H9 (cell line): ENCODE measurements around the gene FAM219A. TPM values are rescaled to one million over a fixed set of nuclear protein-coding genes. Genes with fewer than 3 reads are reported as not detected.

ENCODE experiments used
- DNase-seq: peaks from one replicate; pipeline ENCODE4 v3.0.0-alpha.2; 2017
- H2AFZ ChIP-seq: one replicate; pipeline ENCODE4 v1.6.1; 2013; ENCODE audit warnings: mild to moderate bottlenecking, low read length, control low read depth, moderate library complexity
- H2AK5ac ChIP-seq: 2 replicates; pipeline ENCODE4 v1.6.1; 2013; ENCODE audit warnings: low read length, control low read depth, mixed read lengths; ENCODE audit not compliant: insufficient read length
- H2BK120ac ChIP-seq: one replicate; pipeline ENCODE4 v1.6.1; 2013; ENCODE audit warnings: low read depth, mild to moderate bottlenecking, low read length, control low read depth, inconsistent platforms; ENCODE audit not compliant: poor library complexity, severe bottlenecking
- H2BK12ac ChIP-seq: 2 replicates; pipeline ENCODE4 v1.6.1; 2013; ENCODE audit warnings: low read length, control low read depth, mixed read lengths, low read depth; ENCODE audit not compliant: insufficient read length
- H2BK15ac ChIP-seq: 2 replicates; pipeline ENCODE4 v1.6.1; 2013; ENCODE audit warnings: low read depth, low read length, control low read depth
- H2BK20ac ChIP-seq: one replicate; pipeline ENCODE4 v1.6.1; 2013; ENCODE audit warnings: low read depth, mild to moderate bottlenecking, low read length, control low read depth, inconsistent platforms; ENCODE audit not compliant: poor library complexity, severe bottlenecking
- H2BK5ac ChIP-seq: 2 replicates; pipeline ENCODE4 v1.6.1; 2013; ENCODE audit warnings: low read length, control low read depth, mixed read lengths; ENCODE audit not compliant: insufficient read length
- H3K14ac ChIP-seq: 2 replicates; pipeline ENCODE4 v1.6.1; 2013; ENCODE audit warnings: low read length, control low read depth; ENCODE audit not compliant: insufficient read depth
- H3K18ac ChIP-seq: 2 replicates; pipeline ENCODE4 v1.6.1; 2013; ENCODE audit warnings: low read depth, mild to moderate bottlenecking, mixed read lengths, low read length, control low read depth; ENCODE audit not compliant: insufficient read length
- H3K23ac ChIP-seq: 2 replicates; pipeline ENCODE4 v1.6.1; 2013; ENCODE audit warnings: low read length, control low read depth, mixed read lengths, low read depth; ENCODE audit not compliant: insufficient read length
- H3K23me2 ChIP-seq: 2 replicates; pipeline ENCODE4 v1.6.1; 2013; ENCODE audit warnings: low read depth, mild to moderate bottlenecking, mixed read lengths, low read length, control low read depth; ENCODE audit not compliant: insufficient read length, poor library complexity, severe bottlenecking
- H3K27ac ChIP-seq: 2 replicates; pipeline ENCODE4 v1.5.1; 2013; ENCODE audit warnings: low read length, control low read depth, mixed read lengths, low read depth; ENCODE audit not compliant: insufficient read length
- H3K27me3 ChIP-seq: 2 replicates; pipeline ENCODE4 v1.6.1; 2013; ENCODE audit warnings: low read length, control low read depth, inconsistent platforms; ENCODE audit not compliant: insufficient read depth
- H3K4ac ChIP-seq: 2 replicates; pipeline ENCODE4 v1.6.1; 2013; ENCODE audit warnings: low read depth, mild to moderate bottlenecking, control low read depth, inconsistent platforms, low read length, moderate library complexity
- H3K4me1 ChIP-seq: 2 replicates; pipeline ENCODE4 v1.6.1; 2013; ENCODE audit warnings: low read length, control low read depth, inconsistent platforms; ENCODE audit not compliant: insufficient read depth
- H3K4me2 ChIP-seq: 2 replicates; pipeline ENCODE4 v1.6.1; 2013; ENCODE audit warnings: low read length, control low read depth, mixed read lengths; ENCODE audit not compliant: insufficient read length, insufficient read depth
- H3K56ac ChIP-seq: 2 replicates; pipeline ENCODE4 v1.6.1; 2013; ENCODE audit warnings: low read depth, mild to moderate bottlenecking, mixed read lengths, low read length, control low read depth; ENCODE audit not compliant: insufficient read length
- H3K79me1 ChIP-seq: 2 replicates; pipeline ENCODE4 v1.6.1; 2013; ENCODE audit warnings: low read depth, mild to moderate bottlenecking, moderate library complexity, low read length, control low read depth, inconsistent platforms; ENCODE audit not compliant: insufficient read depth, poor library complexity, severe bottlenecking
- H3K79me2 ChIP-seq: 2 replicates; pipeline ENCODE4 v1.6.1; 2013; ENCODE audit warnings: low read length, control low read depth, inconsistent platforms; ENCODE audit not compliant: insufficient read depth
- H3K9ac ChIP-seq: 2 replicates; pipeline ENCODE4 v1.6.1; 2013; ENCODE audit warnings: low read length, control low read depth, mixed read lengths; ENCODE audit not compliant: insufficient read length; ENCODE audit errors: extremely low read depth
- H3K9me3 ChIP-seq: one replicate; pipeline ENCODE4 v1.6.1; 2013; ENCODE audit warnings: low read depth, low read length, inconsistent platforms; ENCODE audit not compliant: control insufficient read depth
- H3T11ph ChIP-seq: one replicate; pipeline ENCODE4 v1.6.1; 2013; ENCODE audit warnings: mild to moderate bottlenecking, low read length, control low read depth, inconsistent platforms
- H4K20me1 ChIP-seq: one replicate; pipeline ENCODE4 v1.6.1; 2013; ENCODE audit not compliant: control insufficient read depth, insufficient read length, insufficient read depth
- H4K5ac ChIP-seq: 2 replicates; pipeline ENCODE4 v1.6.1; 2013; ENCODE audit warnings: low read depth, mild to moderate bottlenecking, mixed read lengths, low read length, control low read depth; ENCODE audit not compliant: insufficient read length
- H4K8ac ChIP-seq: replicated peaks from 2 replicates; pipeline ENCODE4 v1.6.1; 2013; ENCODE audit warnings: low read length, control low read depth, mixed read lengths, low read depth; ENCODE audit not compliant: insufficient read length
- H4K91ac ChIP-seq: 2 replicates; pipeline ENCODE4 v1.6.1; 2013; ENCODE audit warnings: low read depth, mild to moderate bottlenecking, moderate library complexity, mixed read lengths, low read length, control low read depth; ENCODE audit not compliant: insufficient read length
- H3K27ac Mint-ChIP-seq, 3 experiments: 2 replicates in 2 of 3; 3 replicates in 1 of 3; pipeline ENCODE4 v1.8.0; 2020 to 2021; ENCODE audit warnings: mixed read lengths in 3 of 3, mild to moderate bottlenecking in 1 of 3, moderate library complexity in 1 of 3
- H3K27me3 Mint-ChIP-seq: 2 replicates; pipeline ENCODE4 v1.8.0; 2021; ENCODE audit warnings: low read depth, mild to moderate bottlenecking, moderate library complexity, mixed read lengths
- H3K36me3 Mint-ChIP-seq, 3 experiments: 2 replicates in 2 of 3; 3 replicates in 1 of 3; pipeline ENCODE4 v1.8.0; 2020 to 2021; ENCODE audit warnings: low read depth in 3 of 3, mixed read lengths in 3 of 3; ENCODE audit not compliant: insufficient read depth in 1 of 3
- H3K4me1 Mint-ChIP-seq, 2 experiments: 2 replicates each; pipeline ENCODE4 v1.8.0; 2020; ENCODE audit warnings: mixed read lengths in 2 of 2
- H3K4me3 Mint-ChIP-seq, 2 experiments: 2 replicates in 1 of 2; 3 replicates in 1 of 2; pipeline ENCODE4 v1.8.0; 2020 to 2021; ENCODE audit warnings: mild to moderate bottlenecking in 2 of 2, mixed read lengths in 2 of 2, moderate library complexity in 1 of 2
- H3K9me3 Mint-ChIP-seq, 2 experiments: 2 replicates in 1 of 2; 3 replicates in 1 of 2; pipeline ENCODE4 v1.8.0; 2020; ENCODE audit warnings: mild to moderate bottlenecking in 2 of 2, mixed read lengths in 2 of 2, moderate library complexity in 1 of 2
- CTCF ChIP-seq: fragments of 200-600 bp; sonication (generic); conservative IDR thresholded peaks from 3 replicates; pipeline ENCODE4 v1.8.0; 2021; ENCODE audit warnings: antibody characterized with exemption, mild to moderate bottlenecking
- WGBS: extraction: QIAGEN DNeasy Blood & Tissue Kit; methylation state at CpG from one replicate; pipeline ENCODE4 v1.1.7; 2013; ENCODE audit warnings: missing lambda C conversion rate, low lambda C conversion rate, mixed read lengths; ENCODE audit not compliant: insufficient read length; ENCODE audit errors: extremely low coverage; 5-methylcytosine and 5-hydroxymethylcytosine counted together
- total RNA-seq: library from RNA; stranded (reverse); gene quantifications from 2 replicates; pipeline ENCODE4 v1.2.1, GENCODE V29; 2021

FAM219A gene
- total RNA-seq, 1 experiment from 2014 or later: 16.7 TPM

GRCh38 chr9:34464571-34464970, 6.2 kb upstream of the FAM219A start:
- Histone ChIP-seq H3K27ac (no peak overlapping the region), H2BK5ac (no peak overlapping the region), H3T11ph (no peak overlapping the region), H3K79me2 (no peaks in the 10 kb centered on the region), H3K23me2 (no peaks in the 10 kb centered on the region), H2BK12ac (no peak overlapping the region), H3K4me2 (no peak overlapping the region), H4K20me1 (no peaks in the 10 kb centered on the region), H2AK5ac (no peak overlapping the region), H3K9me3 (no peaks in the 10 kb centered on the region), H2BK120ac (no peak overlapping the region), H3K27me3 (no peaks in the 10 kb centered on the region), H3K14ac (no peak overlapping the region), H2BK20ac (no peak overlapping the region), H3K56ac (no peak overlapping the region), H3K79me1 (no peaks in the 10 kb centered on the region), H4K91ac (no peak overlapping the region), H3K23ac (no peak overlapping the region), H3K4me1 (0 out of 2 replicates have a peak, but pooled peaks cover 2% of the 10 kb centered on the region), H4K5ac (no peak overlapping the region), H4K8ac (no peak overlapping the region), H2BK15ac (no peak overlapping the region), H2AFZ (no peak overlapping the region), H3K18ac (no peak overlapping the region), H3K4ac (no peak overlapping the region), H3K9ac (no peak overlapping the region)
- Mint-ChIP-seq H3K4me1 (peaks cover 6 to 8% of the 10 kb centered on the region in 2 experiments; a peak in 3 of 4 replicates), H3K4me3 (no peak overlapping the region), H3K9me3 (no peaks in the 10 kb centered on the region), H3K27me3 (peaks cover 16% of the 10 kb centered on the region), H3K36me3 (no peaks in the 10 kb centered on the region; a peak in 1 of 7 replicates), H3K27ac (no peak overlapping the region)
- WGBS: no CpG with 5 or more reads among the region's 2 CpGs
- no peak for TF ChIP-seq CTCF
- DNase-seq: no peak
